ENCODE data around the gene PANK2.
A peak's percentile ranks its signal among the peaks of the same experiment; 100 is the strongest.

PANK2 gene

DNA sequence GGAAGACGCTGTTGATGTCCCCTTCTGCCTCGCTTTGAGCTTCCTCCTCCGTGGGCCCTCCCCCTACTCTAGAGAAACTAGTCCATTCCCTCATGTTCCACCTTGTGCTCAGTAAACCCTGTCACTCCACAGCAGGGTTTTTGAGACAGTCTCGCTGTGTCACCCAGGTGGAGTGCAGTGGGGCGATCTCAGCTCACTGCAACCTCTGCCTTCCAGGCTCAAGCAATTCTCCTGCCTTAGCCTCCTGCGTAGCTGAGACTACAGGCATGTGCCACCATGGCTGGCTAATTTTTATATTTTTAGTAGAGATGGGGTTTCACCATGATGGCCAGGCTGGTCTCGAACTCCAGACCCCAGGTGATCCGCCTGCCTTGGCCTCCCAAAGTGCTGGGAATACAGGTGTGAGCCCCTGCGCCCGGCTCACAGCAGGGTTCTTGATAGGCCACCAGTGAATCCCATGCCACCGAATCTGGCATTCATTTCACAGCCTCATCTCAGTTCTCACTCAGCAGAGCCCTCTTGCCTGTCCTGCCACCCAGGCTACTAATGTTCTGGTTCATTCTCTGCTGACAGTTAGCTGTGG lies 36.0 kb downstream of the PANK2 start:
- no peak for TF ChIP-seq CTCF (IDR thresholded peaks at IDR 0.05; ENCODE audit: poor library complexity, severe bottlenecking)
- no peaks in the 10 kb centered on the region for H3K27me3 ChIP-seq (ENCODE audit: insufficient read depth, poor library complexity, severe bottlenecking)
- H3K27ac ChIP-seq (ENCODE audit: poor library complexity, severe bottlenecking) = peak overlapping the region; percentile 1
- no peaks in the 10 kb centered on the region for H3K9me3 ChIP-seq (ENCODE audit: severe bottlenecking)
- H3K4me3 ChIP-seq (ENCODE audit: severe bottlenecking) = no peak overlapping the region
- H3K4me1 ChIP-seq (ENCODE audit: insufficient read depth, poor library complexity, severe bottlenecking) = peaks cover 5% of the 10 kb centered on the region
- DNase-seq (ENCODE audit: low spot score) (no peak), ATAC-seq (ENCODE audit: low read depth) (no peak)
- H3K36me3 ChIP-seq (ENCODE audit: low read depth) = peaks cover 42% of the 10 kb centered on the region

DNA sequence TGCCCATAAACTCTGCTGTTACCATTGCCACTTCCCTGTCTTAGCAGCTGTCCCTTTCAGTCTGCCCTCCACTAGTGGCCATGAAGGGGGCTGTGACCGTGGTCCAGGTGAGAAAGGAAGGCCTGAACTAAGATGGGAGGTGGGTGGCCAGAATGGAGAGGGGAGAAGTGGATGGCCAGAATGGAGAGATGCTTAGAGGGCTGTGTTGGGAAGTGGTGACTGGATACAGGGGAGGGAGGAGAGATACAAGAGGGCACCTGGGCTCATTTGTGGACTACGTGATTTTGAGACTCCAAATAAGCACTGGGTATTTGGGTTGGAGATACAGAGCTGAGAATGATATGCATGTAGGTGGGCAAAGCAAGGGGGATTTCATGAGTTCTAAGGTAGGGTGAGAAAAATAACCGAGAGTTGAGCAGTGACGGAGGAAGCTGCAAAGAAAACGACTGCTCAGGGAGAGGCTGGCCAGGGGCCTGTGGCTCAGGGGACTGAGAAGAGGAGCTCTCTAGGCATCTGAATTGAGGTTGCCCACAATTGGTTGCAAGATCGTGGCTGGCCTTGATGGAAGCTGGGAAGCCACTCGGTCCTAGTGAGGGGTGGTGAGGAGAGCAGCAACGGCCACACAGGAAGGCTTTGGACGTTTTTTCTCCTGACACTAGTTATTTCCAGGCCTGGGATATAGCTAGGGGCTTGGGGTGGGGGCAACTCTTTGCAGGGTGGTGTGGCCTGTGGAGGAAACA lies 36.9 kb downstream of the PANK2 start:
- Histone ChIP-seq H3K27me3 (ENCODE audit: insufficient read depth, poor library complexity, severe bottlenecking) (no peaks in the 10 kb centered on the region), H3K4me1 (ENCODE audit: insufficient read depth, poor library complexity, severe bottlenecking) (peaks cover 5% of the 10 kb centered on the region), H3K36me3 (ENCODE audit: low read depth) (peaks cover 33% of the 10 kb centered on the region), H3K9me3 (ENCODE audit: severe bottlenecking) (no peaks in the 10 kb centered on the region), H3K27ac (ENCODE audit: poor library complexity, severe bottlenecking) (peak overlapping the region; percentile 1), H3K4me3 (ENCODE audit: severe bottlenecking) (no peak overlapping the region)
- TF ChIP-seq CTCF (IDR thresholded peaks at IDR 0.05; ENCODE audit: poor library complexity, severe bottlenecking) = no peak
- DNase-seq (ENCODE audit: low spot score) (no peak), ATAC-seq (ENCODE audit: low read depth) (peak; percentile 1; the same call in 1 of the 3 replicates)

DNA sequence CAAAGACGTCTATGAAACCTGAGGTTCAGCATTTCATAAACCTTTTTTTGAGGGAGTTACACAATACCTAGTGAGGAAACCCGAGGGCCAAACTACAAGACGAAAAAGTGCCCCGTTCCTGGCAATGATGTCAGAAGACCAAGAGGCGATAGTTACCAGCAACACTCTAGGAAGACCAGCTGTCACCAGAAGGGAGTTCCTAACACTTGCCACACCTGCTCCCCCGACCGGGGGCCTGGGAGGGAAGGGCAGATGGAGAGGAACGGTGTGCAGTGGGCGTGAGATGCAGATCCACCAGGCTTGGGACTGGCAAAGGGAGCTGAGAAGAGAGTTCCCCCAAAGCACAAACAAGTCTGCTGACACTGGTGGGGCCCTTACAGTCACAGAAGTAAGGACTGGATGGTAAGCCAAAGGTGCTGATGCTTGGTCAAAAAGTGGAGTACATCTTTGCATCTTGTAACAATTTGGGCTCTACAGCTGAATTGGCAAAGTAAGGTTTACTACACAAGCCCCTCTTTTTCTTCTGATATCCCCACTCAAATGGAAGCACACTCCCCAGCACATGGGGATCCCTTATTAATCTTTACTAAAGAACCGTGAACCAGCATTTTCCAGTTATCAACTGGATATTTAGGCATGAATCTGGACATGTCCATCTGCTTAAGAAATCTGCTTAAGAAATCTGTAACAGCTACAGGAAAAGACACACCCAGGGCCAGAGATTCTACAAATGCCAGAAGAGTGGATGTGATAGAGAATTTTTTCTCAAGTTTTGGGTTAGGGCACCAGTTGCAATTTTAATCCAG lies 38.5 kb downstream of the PANK2 start:
- DNase-seq (ENCODE audit: low spot score) = no peak
- Histone ChIP-seq H3K36me3 (ENCODE audit: low read depth) (peaks cover 25% of the 10 kb centered on the region), H3K4me1 (ENCODE audit: insufficient read depth, poor library complexity, severe bottlenecking) (peaks cover 5% of the 10 kb centered on the region), H3K27me3 (ENCODE audit: insufficient read depth, poor library complexity, severe bottlenecking) (no peaks in the 10 kb centered on the region), H3K27ac (ENCODE audit: poor library complexity, severe bottlenecking) (peak overlapping the region; percentile 39), H3K4me3 (ENCODE audit: severe bottlenecking) (no peak overlapping the region), H3K9me3 (ENCODE audit: severe bottlenecking) (no peaks in the 10 kb centered on the region)
- TF ChIP-seq CTCF (IDR thresholded peaks at IDR 0.05; ENCODE audit: poor library complexity, severe bottlenecking) = no peak
- ATAC-seq (ENCODE audit: low read depth) = no peak

DNA sequence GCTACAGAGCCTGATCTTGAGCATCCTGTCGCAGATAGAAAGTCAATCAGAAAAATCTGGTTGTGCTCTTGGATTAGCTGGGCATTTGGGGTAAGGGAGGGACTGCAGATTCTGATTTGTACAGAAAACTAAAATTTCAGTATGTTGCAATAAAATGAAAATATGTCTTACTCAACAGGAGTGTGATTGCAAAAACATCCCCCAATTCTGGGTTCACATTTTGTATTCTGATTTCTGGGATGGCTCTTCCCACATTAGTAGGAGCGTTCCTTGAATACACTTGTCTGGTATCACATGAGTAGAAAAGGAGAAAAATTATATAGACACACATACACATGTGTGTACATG lies 40.5 kb downstream of the PANK2 start:
- DNase-seq (ENCODE audit: low spot score) (no peak), ATAC-seq (ENCODE audit: low read depth) (no peak)
- no peak for TF ChIP-seq CTCF (IDR thresholded peaks at IDR 0.05; ENCODE audit: poor library complexity, severe bottlenecking)
- H3K4me3 ChIP-seq (ENCODE audit: severe bottlenecking) = no peak overlapping the region
- no peaks in the 10 kb centered on the region for H3K27me3 ChIP-seq (ENCODE audit: insufficient read depth, poor library complexity, severe bottlenecking)
- H3K36me3 ChIP-seq (ENCODE audit: low read depth) = peaks cover 28% of the 10 kb centered on the region
- peaks cover 5% of the 10 kb centered on the region for H3K4me1 ChIP-seq (ENCODE audit: insufficient read depth, poor library complexity, severe bottlenecking)
- H3K27ac ChIP-seq (ENCODE audit: poor library complexity, severe bottlenecking) = no peak overlapping the region
- no peaks in the 10 kb centered on the region for H3K9me3 ChIP-seq (ENCODE audit: severe bottlenecking)
